ENCODE measurements around the gene TMEM79. TPM values are rescaled to one million over a fixed set of nuclear protein-coding genes. Genes with fewer than 3 reads are reported as not detected.

The TMEM79 gene
- total and polyA plus RNA-seq, 2 experiments from 2014 or later, result 0.97 to 1.5 TPM

- Histone ChIP-seq H3K9me2 (ENCODE audit: insufficient read depth) (no peaks in the 10 kb centered on the region), H2AFZ (no peak overlapping the region), H3K27me3 (ENCODE audit: insufficient read depth) (no peaks in the 10 kb centered on the region), H3K4me1 (ENCODE audit: insufficient read depth) (no peaks in the 10 kb centered on the region; the same call in 1 of the 2 replicates), H3F3A (replicated peaks; ENCODE audit: low read depth) (peaks cover 5% of the 10 kb centered on the region; the same call in 1 of the 2 replicates), H3K4me3 (no peak overlapping the region), H3K79me2 (replicated peaks; ENCODE audit: insufficient read depth) (no peaks in the 10 kb centered on the region), H3K4me2 (no peak overlapping the region), H3K36me3 (ENCODE audit: insufficient read depth) (no peaks in the 10 kb centered on the region), H3K27ac (ENCODE audit: low read depth) (no peak overlapping the region), H4K20me1 (replicated peaks; ENCODE audit: insufficient read depth) (0 out of 2 replicates have a peak, but pooled peaks cover 2% of the 10 kb centered on the region)
- H3K27me3 Mint-ChIP-seq (ENCODE audit: insufficient read depth, low read depth, poor library complexity), result peaks cover 9% of the 10 kb centered on the region
- no peak overlapping the region for H3K27ac Mint-ChIP-seq
- no peak overlapping the region for H3K4me3 Mint-ChIP-seq
- TF ChIP-seq NANOG (IDR thresholded peaks at IDR 0.05; ENCODE audit: borderline replicate concordance) (no peak), EZH2phosphoT487 (IDR thresholded peaks at IDR 0.05; ENCODE audit: unreplicated experiment) (no peak), JUNB (IDR thresholded peaks at IDR 0.05; ENCODE audit: unreplicated experiment) (no peak), CREB1 (CRISPR knock-in tag; IDR thresholded peaks at IDR 0.05; ENCODE audit: low read depth) (no peak), STAT1 (IDR thresholded peaks at IDR 0.05; ENCODE audit: unreplicated experiment) (no peak), ZNF462 (CRISPR knock-in tag; IDR thresholded peaks at IDR 0.05) (no peak), POLR2AphosphoS5 (IDR thresholded peaks at IDR 0.05; ENCODE audit: low read depth) (no peak)
- TF ChIP-seq, protein P1, sequence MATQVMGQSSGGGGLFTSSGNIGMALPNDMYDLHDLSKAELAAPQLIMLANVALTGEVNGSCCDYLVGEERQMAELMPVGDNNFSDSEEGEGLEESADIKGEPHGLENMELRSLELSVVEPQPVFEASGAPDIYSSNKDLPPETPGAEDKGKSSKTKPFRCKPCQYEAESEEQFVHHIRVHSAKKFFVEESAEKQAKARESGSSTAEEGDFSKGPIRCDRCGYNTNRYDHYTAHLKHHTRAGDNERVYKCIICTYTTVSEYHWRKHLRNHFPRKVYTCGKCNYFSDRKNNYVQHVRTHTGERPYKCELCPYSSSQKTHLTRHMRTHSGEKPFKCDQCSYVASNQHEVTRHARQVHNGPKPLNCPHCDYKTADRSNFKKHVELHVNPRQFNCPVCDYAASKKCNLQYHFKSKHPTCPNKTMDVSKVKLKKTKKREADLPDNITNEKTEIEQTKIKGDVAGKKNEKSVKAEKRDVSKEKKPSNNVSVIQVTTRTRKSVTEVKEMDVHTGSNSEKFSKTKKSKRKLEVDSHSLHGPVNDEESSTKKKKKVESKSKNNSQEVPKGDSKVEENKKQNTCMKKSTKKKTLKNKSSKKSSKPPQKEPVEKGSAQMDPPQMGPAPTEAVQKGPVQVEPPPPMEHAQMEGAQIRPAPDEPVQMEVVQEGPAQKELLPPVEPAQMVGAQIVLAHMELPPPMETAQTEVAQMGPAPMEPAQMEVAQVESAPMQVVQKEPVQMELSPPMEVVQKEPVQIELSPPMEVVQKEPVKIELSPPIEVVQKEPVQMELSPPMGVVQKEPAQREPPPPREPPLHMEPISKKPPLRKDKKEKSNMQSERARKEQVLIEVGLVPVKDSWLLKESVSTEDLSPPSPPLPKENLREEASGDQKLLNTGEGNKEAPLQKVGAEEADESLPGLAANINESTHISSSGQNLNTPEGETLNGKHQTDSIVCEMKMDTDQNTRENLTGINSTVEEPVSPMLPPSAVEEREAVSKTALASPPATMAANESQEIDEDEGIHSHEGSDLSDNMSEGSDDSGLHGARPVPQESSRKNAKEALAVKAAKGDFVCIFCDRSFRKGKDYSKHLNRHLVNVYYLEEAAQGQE (IDR thresholded peaks at IDR 0.05; ENCODE audit: unreplicated experiment), result no peak
- peaks cover 2% of the 10 kb centered on the region; the same call in 1 of the 3 replicates for H3K36me3 Mint-ChIP-seq (ENCODE audit: low read depth)
- no peak for DNase-seq (ENCODE audit: low spot score)
- peaks cover 3% of the 10 kb centered on the region for H3K4me1 Mint-ChIP-seq
- H3K9me3 Mint-ChIP-seq, result no peaks in the 10 kb centered on the region
- no peak for ATAC-seq
Measured at GRCh38 chr1:156289857-156290256, 5.7 kb downstream of the TMEM79 start.

Measured in GM23338 (cell line).